Mesenchymal stem cell (in vitro differentiated cells and primary cell): ENCODE measurements around the gene MED13L.

Experiments used
- DNase-seq: peaks from one replicate; pipeline ENCODE4 v3.0.0-alpha.2; 2013
- H2AFZ ChIP-seq: one replicate; pipeline ENCODE4 v1.6.1; 2013; ENCODE audit warnings: low read depth, mild to moderate bottlenecking, control low read depth, inconsistent platforms, low read length, moderate library complexity
- H2AK5ac ChIP-seq: 2 replicates; pipeline ENCODE4 v1.6.1; 2013; ENCODE audit warnings: low read length, moderate library complexity, mild to moderate bottlenecking, inconsistent platforms; ENCODE audit not compliant: severe bottlenecking
- H2BK120ac ChIP-seq: one replicate; pipeline ENCODE4 v1.6.1; 2013; ENCODE audit warnings: low read depth, mild to moderate bottlenecking, inconsistent platforms, low read length, moderate library complexity
- H2BK12ac ChIP-seq, 2 experiments: one replicate each; pipeline ENCODE4 v1.6.1; 2013; ENCODE audit warnings: inconsistent platforms in 2 of 2, low read length in 2 of 2, mild to moderate bottlenecking in 2 of 2, moderate library complexity in 2 of 2, control low read depth in 1 of 2
- H2BK15ac ChIP-seq: one replicate; pipeline ENCODE4 v1.6.1; 2013; ENCODE audit warnings: mild to moderate bottlenecking, low read depth, inconsistent platforms; ENCODE audit not compliant: poor library complexity, severe bottlenecking
- H2BK5ac ChIP-seq: 2 replicates; pipeline ENCODE4 v1.6.1; 2013; ENCODE audit warnings: low read depth, mild to moderate bottlenecking, low read length, control low read depth, inconsistent platforms; ENCODE audit not compliant: poor library complexity, severe bottlenecking
- H3K14ac ChIP-seq, 2 experiments: one replicate each; pipeline ENCODE4 v1.6.1; 2013; ENCODE audit warnings: inconsistent platforms in 2 of 2, low read length in 2 of 2, control low read depth in 1 of 2, mild to moderate bottlenecking in 1 of 2, moderate library complexity in 1 of 2
- H3K18ac ChIP-seq, 2 experiments: one replicate each; pipeline ENCODE4 v1.6.1; 2013; ENCODE audit warnings: inconsistent platforms in 2 of 2, low read length in 2 of 2, control low read depth in 1 of 2, low read depth in 1 of 2, mild to moderate bottlenecking in 1 of 2
- H3K23ac ChIP-seq, 2 experiments: one replicate each; pipeline ENCODE4 v1.6.1; 2013; ENCODE audit warnings: inconsistent platforms in 2 of 2, low read length in 2 of 2, mild to moderate bottlenecking in 2 of 2, moderate library complexity in 2 of 2, control low read depth in 1 of 2
- H3K27ac ChIP-seq: 2 replicates; pipeline ENCODE4 v1.5.1; 2013; ENCODE audit warnings: mild to moderate bottlenecking, moderate library complexity, low read length, control low read depth, inconsistent platforms; ENCODE audit not compliant: poor library complexity, severe bottlenecking
- H3K27me3 ChIP-seq, 2 experiments: 2 replicates each; pipeline versions ENCODE4 v1.6.1 to v1.7.0; 2013; ENCODE audit warnings: low read length in 2 of 2, mild to moderate bottlenecking in 2 of 2, moderate library complexity in 2 of 2, control low read depth in 1 of 2, inconsistent platforms in 1 of 2; ENCODE audit not compliant: control insufficient read depth in 1 of 2, insufficient read depth in 1 of 2
- H3K36me3 ChIP-seq, 2 experiments: 2 replicates each; pipeline versions ENCODE4 v1.6.1 to v1.7.0; 2013; ENCODE audit warnings: low read length in 2 of 2, control low read depth in 1 of 2, inconsistent platforms in 1 of 2, low read depth in 1 of 2, mild to moderate bottlenecking in 1 of 2; ENCODE audit not compliant: insufficient read depth in 2 of 2, control insufficient read depth in 1 of 2
- H3K4ac ChIP-seq, 2 experiments: one replicate each; pipeline ENCODE4 v1.6.1; 2013; ENCODE audit warnings: inconsistent platforms in 2 of 2, low read length in 2 of 2, mild to moderate bottlenecking in 2 of 2, moderate library complexity in 2 of 2, control low read depth in 1 of 2, low read depth in 1 of 2
- H3K4me1 ChIP-seq: 2 replicates; pipeline ENCODE4 v1.6.1; 2013; ENCODE audit warnings: low read depth, low read length, control low read depth; ENCODE audit not compliant: control insufficient read depth, insufficient read depth
- H3K4me2 ChIP-seq: 2 replicates; pipeline ENCODE4 v1.6.1; 2013; ENCODE audit warnings: low read length, mild to moderate bottlenecking, inconsistent platforms; ENCODE audit not compliant: poor library complexity, severe bottlenecking
- H3K4me3 ChIP-seq, 2 experiments: 2 replicates each; pipeline versions ENCODE4 v1.5.1 to v1.7.0; 2013; ENCODE audit warnings: low read length in 2 of 2, mild to moderate bottlenecking in 2 of 2, control low read depth in 1 of 2, low read depth in 1 of 2; ENCODE audit not compliant: insufficient read depth in 1 of 2
- H3K79me1 ChIP-seq: replicated peaks from 2 replicates; pipeline ENCODE4 v1.6.1; 2013; ENCODE audit warnings: mild to moderate bottlenecking, control low read depth, low read length, inconsistent platforms; ENCODE audit not compliant: poor library complexity, severe bottlenecking
- H3K9ac ChIP-seq: 2 replicates; pipeline ENCODE4 v1.7.0; 2013; ENCODE audit warnings: mild to moderate bottlenecking, low read length, moderate library complexity
- H3K9me3 ChIP-seq: 2 replicates; pipeline ENCODE4 v1.7.0; 2013; ENCODE audit warnings: mild to moderate bottlenecking, low read length; ENCODE audit not compliant: control insufficient read depth
- H4K8ac ChIP-seq: one replicate; pipeline ENCODE4 v1.6.1; 2013; ENCODE audit warnings: inconsistent platforms, mild to moderate bottlenecking, low read length, moderate library complexity
- H4K91ac ChIP-seq: one replicate; pipeline ENCODE4 v1.6.1; 2013; ENCODE audit warnings: mild to moderate bottlenecking, low read length, inconsistent platforms
- WGBS: methylation state at CpG from one replicate; pipeline ENCODE4 v1.1.7; 2013; ENCODE audit warnings: mixed read lengths; 5-methylcytosine and 5-hydroxymethylcytosine counted together

Gene MED13L

DNA sequence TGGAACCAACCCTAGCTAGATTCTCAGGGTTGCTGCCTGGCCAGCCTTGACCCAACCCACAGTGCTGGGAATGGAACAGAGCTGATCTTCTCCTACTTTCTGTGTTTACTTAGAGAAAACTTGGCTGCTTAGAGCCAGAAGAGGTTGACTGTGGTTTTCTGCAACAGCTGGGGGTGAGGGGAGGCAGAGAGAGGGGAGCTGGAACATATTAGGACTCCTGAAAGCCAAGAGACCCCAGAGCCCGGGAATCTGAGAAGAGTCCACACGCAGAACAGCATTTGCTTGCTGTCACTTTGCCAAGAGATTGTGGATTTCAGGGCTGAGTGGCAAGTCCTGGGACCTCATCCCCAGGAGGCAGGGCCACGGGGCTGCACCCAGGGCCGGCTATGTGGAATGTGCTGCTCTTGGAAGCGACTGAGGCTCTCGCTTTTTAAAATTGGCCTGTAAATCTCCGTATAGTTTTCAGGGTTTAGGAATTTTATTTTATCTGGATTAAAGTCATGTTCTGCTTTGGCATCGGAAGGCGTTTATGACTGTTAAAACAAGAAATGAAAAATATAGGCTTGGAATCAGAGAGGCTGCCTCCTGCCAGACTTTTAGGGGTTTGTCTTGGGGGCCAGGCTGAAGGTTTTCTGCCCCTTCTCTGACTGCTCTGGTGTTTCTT lies 22.3 kb upstream of the MED13L start:
- Histone ChIP-seq H3K14ac (no peak overlapping the region), H3K4me1 (peaks cover 4% of the 10 kb centered on the region), H3K4me2 (no peak overlapping the region), H4K91ac (no peak overlapping the region), H3K27ac (no peak overlapping the region), H4K8ac (no peak overlapping the region), H3K36me3 (no peaks in the 10 kb centered on the region), H3K9ac (peak overlapping the region; percentile 8), H2BK5ac (no peak overlapping the region), H3K9me3 (no peaks in the 10 kb centered on the region), H3K4ac (peak overlapping the region in 1 of 2 experiments; percentile 6), H3K23ac (no peak overlapping the region), H3K4me3 (no peak overlapping the region), H2AK5ac (no peak overlapping the region), H2AFZ (no peak overlapping the region), H2BK15ac (no peak overlapping the region), H3K79me1 (no peaks in the 10 kb centered on the region), H2BK120ac (no peak overlapping the region), H3K27me3 (no peaks in the 10 kb centered on the region), H2BK12ac (no peak overlapping the region), H3K18ac (no peak overlapping the region)
- no peak for DNase-seq
- WGBS, result 85% methylated on average over 9 of the region's 9 CpGs

- Histone ChIP-seq H2BK15ac (no peak overlapping the region), H3K23ac (no peak overlapping the region), H3K4me2 (no peak overlapping the region), H3K4me1 (peaks cover 4% of the 10 kb centered on the region), H2BK12ac (no peak overlapping the region), H3K14ac (no peak overlapping the region), H3K27me3 (no peaks in the 10 kb centered on the region), H3K9ac (no peak overlapping the region), H3K79me1 (no peaks in the 10 kb centered on the region), H2AFZ (no peak overlapping the region), H2BK120ac (no peak overlapping the region), H3K36me3 (no peaks in the 10 kb centered on the region), H2BK5ac (no peak overlapping the region), H2AK5ac (no peak overlapping the region), H4K8ac (no peak overlapping the region), H3K27ac (no peak overlapping the region), H3K4ac (no peak overlapping the region), H3K9me3 (no peaks in the 10 kb centered on the region), H3K18ac (no peak overlapping the region), H4K91ac (no peak overlapping the region), H3K4me3 (no peak overlapping the region)
- WGBS, result 87% methylated on average over 1 of the region's 2 CpGs
- no peak for DNase-seq
Observed at GRCh38 chr12:116299064-116299463, 21.6 kb upstream of the MED13L start.

GRCh38 chr12:116298578-116298977 lies 21.1 kb upstream of the MED13L start:
- H3K36me3 ChIP-seq, result no peaks in the 10 kb centered on the region
- no peak overlapping the region for H3K4me3 ChIP-seq
- H3K9me3 ChIP-seq, result no peaks in the 10 kb centered on the region
- WGBS, result 82% methylated on average over 1 of the region's 2 CpGs
- no peak overlapping the region for H2AK5ac ChIP-seq
- peaks cover 4% of the 10 kb centered on the region for H3K4me1 ChIP-seq
- no peak overlapping the region for H4K91ac ChIP-seq
- DNase-seq, result no peak
- H3K4me2 ChIP-seq, result no peak overlapping the region
- H2BK15ac ChIP-seq, result no peak overlapping the region
- no peak overlapping the region for H2AFZ ChIP-seq
- no peak overlapping the region for H2BK120ac ChIP-seq
- H3K27me3 ChIP-seq, result no peaks in the 10 kb centered on the region
- no peak overlapping the region for H2BK5ac ChIP-seq
- no peak overlapping the region for H3K9ac ChIP-seq
- H2BK12ac ChIP-seq, result no peak overlapping the region
- H3K79me1 ChIP-seq, result no peaks in the 10 kb centered on the region
- no peak overlapping the region for H3K14ac ChIP-seq
- H3K18ac ChIP-seq, result no peak overlapping the region
- no peak overlapping the region for H3K27ac ChIP-seq
- H3K4ac ChIP-seq, result no peak overlapping the region
- no peak overlapping the region for H4K8ac ChIP-seq
- no peak overlapping the region for H3K23ac ChIP-seq

- Histone ChIP-seq H3K36me3 (no peaks in the 10 kb centered on the region), H3K9ac (no peak overlapping the region), H3K27me3 (no peaks in the 10 kb centered on the region), H3K27ac (no peak overlapping the region), H3K23ac (no peak overlapping the region), H3K4me3 (no peak overlapping the region), H3K18ac (no peak overlapping the region), H3K14ac (no peak overlapping the region), H3K4me1 (peaks cover 4% of the 10 kb centered on the region), H3K4me2 (no peak overlapping the region), H4K91ac (no peak overlapping the region), H3K79me1 (no peaks in the 10 kb centered on the region), H2BK5ac (no peak overlapping the region), H3K9me3 (no peaks in the 10 kb centered on the region), H3K4ac (no peak overlapping the region), H2BK120ac (no peak overlapping the region), H2BK15ac (no peak overlapping the region), H2AFZ (no peak overlapping the region), H2BK12ac (no peak overlapping the region), H2AK5ac (no peak overlapping the region), H4K8ac (no peak overlapping the region)
- no peak for DNase-seq
- WGBS, result 92% methylated on average over 2 of the region's 3 CpGs
Observed at GRCh38 chr12:116297224-116297834, 19.8 kb upstream of the MED13L start.
